SK-N-MC (cell line): ENCODE data around the gene CD300LB.

Source experiments
- DNase-seq: peaks from one replicate; pipeline ENCODE4 v3.0.0-alpha.2; 2011; ENCODE audit warnings: low read depth, low spot score
- H3K27ac ChIP-seq: fragments of 200-600 bp; sonication (generic); 2 replicates; pipeline ENCODE4 v1.5.1; 2016; ENCODE audit warnings: mixed run types
- H3K36me3 ChIP-seq: fragments of 200-600 bp; sonication (generic); 2 replicates; pipeline ENCODE4 v1.6.1; 2017; ENCODE audit warnings: antibody characterized with exemption, low read length, mixed read lengths; ENCODE audit not compliant: insufficient read depth
- H3K4me3 ChIP-seq: fragments of 200-600 bp; sonication (generic); 2 replicates; pipeline ENCODE4 v1.5.1; 2016
- H3K9ac ChIP-seq: fragments of 200-600 bp; sonication (generic); 2 replicates; pipeline ENCODE4 v1.8.0; 2017; ENCODE audit warnings: mixed run types, mixed read lengths; ENCODE audit not compliant: insufficient read length
- H3K9me3 ChIP-seq: fragments of 200-600 bp; sonication (generic); 2 replicates; pipeline ENCODE4 v1.6.1; 2017; ENCODE audit warnings: low read depth, mild to moderate bottlenecking, antibody characterized with exemption, low read length, moderate library complexity, mixed read lengths
- EZH2 ChIP-seq: fragments of 200-600 bp; sonication (generic); IDR thresholded peaks from one replicate; pipeline ENCODE4 v1.6.1; 2017; ENCODE audit warnings: antibody characterized with exemption
- FOXP2 ChIP-seq: optimal IDR thresholded peaks from 2 replicates; pipeline ENCODE3; 2011; ENCODE audit warnings: mild to moderate bottlenecking, moderate library complexity; ENCODE audit not compliant: insufficient read depth; ENCODE audit errors: extremely low read length, control extremely low read depth
- POLR2AphosphoS5 ChIP-seq: IDR thresholded peaks from 2 replicates; pipeline ENCODE4 v1.6.1; 2012; ENCODE audit warnings: mild to moderate bottlenecking, low read depth, low read length, borderline replicate concordance

CD300LB gene

GRCh38 chr17:74481621-74482020 lies 49.7 kb downstream of the CD300LB start:
- DNase-seq = no peak
- Histone ChIP-seq H3K4me3 (no peak overlapping the region), H3K9ac (no peak overlapping the region), H3K27ac (no peak overlapping the region), H3K9me3 (no peaks in the 10 kb centered on the region), H3K36me3 (no peaks in the 10 kb centered on the region)
- TF ChIP-seq EZH2 (no peak), POLR2AphosphoS5 (no peak), FOXP2 (no peak)

- TF ChIP-seq POLR2AphosphoS5 = no peak
These were observed 51.0 kb downstream of the CD300LB start for GRCh38 chr17:74480290-74480689.

GRCh38 chr17:74478420-74479100 lies 52.7 kb downstream of the CD300LB start:
- Histone ChIP-seq H3K36me3 (no peaks in the 10 kb centered on the region), H3K27ac (no peak overlapping the region)

More at GRCh38 chr17:74480290-74480689, 51.0 kb downstream of the CD300LB start:
- Histone ChIP-seq H3K9ac (no peak overlapping the region), H3K4me3 (no peak overlapping the region), H3K36me3 (no peaks in the 10 kb centered on the region), H3K27ac (no peak overlapping the region), H3K9me3 (no peaks in the 10 kb centered on the region)
- DNase-seq = no peak

GRCh38 chr17:74477411-74477810 lies 53.9 kb downstream of the CD300LB start:
- H3K27ac ChIP-seq = no peak overlapping the region
- no peak overlapping the region for H3K4me3 ChIP-seq
- H3K36me3 ChIP-seq = no peaks in the 10 kb centered on the region
- no peak for DNase-seq
- no peak overlapping the region for H3K9ac ChIP-seq
- H3K9me3 ChIP-seq = no peaks in the 10 kb centered on the region
- no peak for TF ChIP-seq POLR2AphosphoS5
- TF ChIP-seq EZH2 = no peak
- TF ChIP-seq FOXP2 = no peak

More at GRCh38 chr17:74478420-74479100, 52.7 kb downstream of the CD300LB start:
- Histone ChIP-seq H3K4me3 (no peak overlapping the region), H3K9ac (no peak overlapping the region), H3K9me3 (no peaks in the 10 kb centered on the region)
- no peak for DNase-seq
- TF ChIP-seq POLR2AphosphoS5 (no peak), EZH2 (no peak), FOXP2 (no peak)

GRCh38 chr17:74475189-74475588 lies 56.1 kb downstream of the CD300LB start:
- Histone ChIP-seq H3K4me3 (no peak overlapping the region), H3K27ac (no peak overlapping the region), H3K36me3 (no peaks in the 10 kb centered on the region), H3K9me3 (no peaks in the 10 kb centered on the region), H3K9ac (no peak overlapping the region)
- TF ChIP-seq EZH2 (no peak), POLR2AphosphoS5 (no peak), FOXP2 (no peak)
- no peak for DNase-seq

DNA sequence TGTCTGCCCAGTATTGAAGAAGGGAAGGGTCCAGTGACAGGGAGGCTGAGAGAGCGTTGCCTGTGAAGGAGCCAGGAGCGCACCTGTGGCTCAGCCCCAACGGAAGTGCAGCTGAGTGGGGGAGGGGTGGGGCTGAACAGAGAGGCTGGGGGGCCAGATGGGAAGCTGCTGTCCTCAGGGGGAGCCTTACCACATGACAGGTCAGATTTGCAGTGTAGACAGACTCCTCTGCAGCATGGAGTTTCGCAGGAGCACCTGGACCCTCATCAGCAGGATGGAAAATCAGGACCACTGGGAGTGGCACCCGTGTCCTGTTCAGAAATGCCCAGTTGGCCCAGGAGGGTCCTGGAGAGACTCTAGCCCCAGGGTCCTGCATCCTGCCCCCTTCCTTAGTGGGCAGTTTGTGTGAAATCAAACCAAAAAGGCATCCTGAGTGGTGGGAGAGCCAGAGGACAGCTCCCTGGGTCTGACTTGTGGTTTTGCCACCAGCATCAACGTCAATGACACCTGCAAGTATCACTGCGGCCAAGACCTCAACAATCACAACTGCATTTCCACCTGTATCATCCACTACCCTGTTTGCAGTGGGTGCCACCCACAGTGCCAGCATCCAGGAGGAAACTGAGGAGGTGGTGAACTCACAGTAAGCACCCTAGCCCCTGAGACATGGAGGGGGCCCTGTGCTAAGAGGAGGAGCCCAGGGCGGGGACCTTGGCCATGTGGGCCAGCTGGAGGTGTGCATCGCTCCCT lies 57.1 kb downstream of the CD300LB start:
- Histone ChIP-seq H3K9ac (no peak overlapping the region), H3K36me3 (no peaks in the 10 kb centered on the region)
- TF ChIP-seq FOXP2 (no peak), POLR2AphosphoS5 (no peak), EZH2 (no peak)

DNA sequence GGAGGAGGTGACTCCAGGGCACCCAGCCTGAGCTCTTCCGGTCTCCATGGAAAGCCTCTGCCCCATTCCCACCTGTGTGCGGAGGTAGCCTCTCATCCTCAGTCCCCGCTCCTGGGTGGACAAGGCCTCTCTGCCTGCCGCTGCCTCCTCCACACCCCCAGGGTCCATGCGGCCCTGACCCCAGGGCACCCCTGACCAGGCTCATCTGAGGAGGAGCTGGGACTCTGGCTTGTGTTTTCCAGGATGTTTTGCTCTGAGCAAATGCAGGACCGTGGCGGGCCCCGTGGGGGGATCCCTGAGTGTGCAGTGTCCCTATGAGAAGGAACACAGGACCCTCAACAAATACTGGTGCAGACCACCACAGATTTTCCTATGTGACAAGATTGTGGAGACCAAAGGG lies 58.0 kb downstream of the CD300LB start:
- H3K4me3 ChIP-seq = no peak overlapping the region
- no peak for TF ChIP-seq FOXP2
- no peak for TF ChIP-seq POLR2AphosphoS5
- no peak for TF ChIP-seq EZH2
- H3K9me3 ChIP-seq = no peaks in the 10 kb centered on the region
- no peaks in the 10 kb centered on the region for H3K36me3 ChIP-seq
- no peak overlapping the region for H3K27ac ChIP-seq
- no peak for DNase-seq
- no peak overlapping the region for H3K9ac ChIP-seq

More for the DNA sequence above, 57.1 kb downstream of the CD300LB start:
- no peak overlapping the region for H3K27ac ChIP-seq
- H3K4me3 ChIP-seq = no peak overlapping the region
- H3K9me3 ChIP-seq = no peaks in the 10 kb centered on the region
- DNase-seq = no peak

DNA sequence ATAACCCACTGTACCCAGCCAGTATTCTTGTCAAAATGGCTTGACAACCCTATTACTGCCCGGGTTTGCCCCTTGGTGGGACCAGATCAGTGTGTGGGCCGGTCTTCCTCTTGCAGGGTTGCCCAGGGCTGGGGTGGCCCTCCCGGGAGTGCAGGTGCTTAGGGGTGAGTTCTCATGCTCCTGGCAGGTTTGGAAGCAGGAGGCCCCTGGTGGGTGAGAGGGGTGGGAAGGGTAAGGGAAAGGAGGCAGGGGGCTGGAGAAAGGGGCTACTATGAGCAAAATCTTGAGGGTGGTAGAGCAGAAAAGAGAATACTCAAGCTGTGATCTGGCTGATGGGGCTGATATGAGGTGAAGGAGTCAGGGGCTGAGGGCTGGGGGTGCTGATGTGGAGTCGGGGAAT lies 58.4 kb downstream of the CD300LB start:
- no peak overlapping the region for H3K4me3 ChIP-seq
- no peak overlapping the region for H3K9ac ChIP-seq
- no peaks in the 10 kb centered on the region for H3K36me3 ChIP-seq
- TF ChIP-seq POLR2AphosphoS5 = no peak
- no peak for TF ChIP-seq FOXP2
- no peak for TF ChIP-seq EZH2
- no peak for DNase-seq
- H3K27ac ChIP-seq = no peak overlapping the region
- no peaks in the 10 kb centered on the region for H3K9me3 ChIP-seq

DNA sequence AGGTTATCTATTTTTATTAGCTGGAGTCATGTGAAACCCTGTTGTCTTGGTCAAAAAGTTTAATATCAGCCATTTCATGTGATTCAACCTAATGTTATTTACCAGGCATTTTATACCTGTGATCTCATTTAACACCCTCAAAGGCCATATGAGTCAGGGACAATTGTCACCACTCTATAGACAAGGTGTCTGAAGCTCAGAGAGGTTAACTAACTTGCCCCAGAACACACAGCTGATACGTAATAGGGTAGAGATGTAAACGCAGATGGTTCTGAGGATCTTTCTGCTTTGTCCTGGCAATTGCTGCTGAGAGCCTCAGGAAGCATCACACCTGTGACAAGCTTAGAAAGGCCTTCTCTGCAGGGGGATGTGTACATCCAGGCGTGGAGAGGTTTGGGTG lies 59.9 kb downstream of the CD300LB start:
- DNase-seq = no peak
- Histone ChIP-seq H3K9me3 (no peaks in the 10 kb centered on the region), H3K27ac (no peak overlapping the region), H3K9ac (no peak overlapping the region), H3K4me3 (no peak overlapping the region), H3K36me3 (no peaks in the 10 kb centered on the region)
- TF ChIP-seq POLR2AphosphoS5 = no peak
- TF ChIP-seq FOXP2 = no peak
- TF ChIP-seq EZH2 = no peak
